H9 (cell line): ENCODE results near the gene CCL7. TPM values are rescaled to one million over a fixed set of nuclear protein-coding genes. Genes with fewer than 3 reads are reported as not detected.

Source experiments
- DNase-seq: peaks from one replicate; pipeline ENCODE4 v3.0.0-alpha.2; 2017
- H2AFZ ChIP-seq: one replicate; pipeline ENCODE4 v1.6.1; 2013; ENCODE audit warnings: mild to moderate bottlenecking, low read length, control low read depth, moderate library complexity
- H2AK5ac ChIP-seq: 2 replicates; pipeline ENCODE4 v1.6.1; 2013; ENCODE audit warnings: low read length, control low read depth, mixed read lengths; ENCODE audit not compliant: insufficient read length
- H2BK120ac ChIP-seq: one replicate; pipeline ENCODE4 v1.6.1; 2013; ENCODE audit warnings: low read depth, mild to moderate bottlenecking, low read length, control low read depth, inconsistent platforms; ENCODE audit not compliant: poor library complexity, severe bottlenecking
- H2BK12ac ChIP-seq: 2 replicates; pipeline ENCODE4 v1.6.1; 2013; ENCODE audit warnings: low read length, control low read depth, mixed read lengths, low read depth; ENCODE audit not compliant: insufficient read length
- H2BK15ac ChIP-seq: 2 replicates; pipeline ENCODE4 v1.6.1; 2013; ENCODE audit warnings: low read depth, low read length, control low read depth
- H2BK20ac ChIP-seq: one replicate; pipeline ENCODE4 v1.6.1; 2013; ENCODE audit warnings: low read depth, mild to moderate bottlenecking, low read length, control low read depth, inconsistent platforms; ENCODE audit not compliant: poor library complexity, severe bottlenecking
- H2BK5ac ChIP-seq: 2 replicates; pipeline ENCODE4 v1.6.1; 2013; ENCODE audit warnings: low read length, control low read depth, mixed read lengths; ENCODE audit not compliant: insufficient read length
- H3K14ac ChIP-seq: 2 replicates; pipeline ENCODE4 v1.6.1; 2013; ENCODE audit warnings: low read length, control low read depth; ENCODE audit not compliant: insufficient read depth
- H3K18ac ChIP-seq: 2 replicates; pipeline ENCODE4 v1.6.1; 2013; ENCODE audit warnings: low read depth, mild to moderate bottlenecking, mixed read lengths, low read length, control low read depth; ENCODE audit not compliant: insufficient read length
- H3K23ac ChIP-seq: 2 replicates; pipeline ENCODE4 v1.6.1; 2013; ENCODE audit warnings: low read length, control low read depth, mixed read lengths, low read depth; ENCODE audit not compliant: insufficient read length
- H3K23me2 ChIP-seq: 2 replicates; pipeline ENCODE4 v1.6.1; 2013; ENCODE audit warnings: low read depth, mild to moderate bottlenecking, mixed read lengths, low read length, control low read depth; ENCODE audit not compliant: insufficient read length, poor library complexity, severe bottlenecking
- H3K27ac ChIP-seq: 2 replicates; pipeline ENCODE4 v1.5.1; 2013; ENCODE audit warnings: low read length, control low read depth, mixed read lengths, low read depth; ENCODE audit not compliant: insufficient read length
- H3K27me3 ChIP-seq: 2 replicates; pipeline ENCODE4 v1.6.1; 2013; ENCODE audit warnings: low read length, control low read depth, inconsistent platforms; ENCODE audit not compliant: insufficient read depth
- H3K4ac ChIP-seq: 2 replicates; pipeline ENCODE4 v1.6.1; 2013; ENCODE audit warnings: low read depth, mild to moderate bottlenecking, control low read depth, inconsistent platforms, low read length, moderate library complexity
- H3K4me1 ChIP-seq: 2 replicates; pipeline ENCODE4 v1.6.1; 2013; ENCODE audit warnings: low read length, control low read depth, inconsistent platforms; ENCODE audit not compliant: insufficient read depth
- H3K4me2 ChIP-seq: 2 replicates; pipeline ENCODE4 v1.6.1; 2013; ENCODE audit warnings: low read length, control low read depth, mixed read lengths; ENCODE audit not compliant: insufficient read length, insufficient read depth
- H3K56ac ChIP-seq: 2 replicates; pipeline ENCODE4 v1.6.1; 2013; ENCODE audit warnings: low read depth, mild to moderate bottlenecking, mixed read lengths, low read length, control low read depth; ENCODE audit not compliant: insufficient read length
- H3K79me1 ChIP-seq: 2 replicates; pipeline ENCODE4 v1.6.1; 2013; ENCODE audit warnings: low read depth, mild to moderate bottlenecking, moderate library complexity, low read length, control low read depth, inconsistent platforms; ENCODE audit not compliant: insufficient read depth, poor library complexity, severe bottlenecking
- H3K79me2 ChIP-seq: 2 replicates; pipeline ENCODE4 v1.6.1; 2013; ENCODE audit warnings: low read length, control low read depth, inconsistent platforms; ENCODE audit not compliant: insufficient read depth
- H3K9ac ChIP-seq: 2 replicates; pipeline ENCODE4 v1.6.1; 2013; ENCODE audit warnings: low read length, control low read depth, mixed read lengths; ENCODE audit not compliant: insufficient read length; ENCODE audit errors: extremely low read depth
- H3K9me3 ChIP-seq: one replicate; pipeline ENCODE4 v1.6.1; 2013; ENCODE audit warnings: low read depth, low read length, inconsistent platforms; ENCODE audit not compliant: control insufficient read depth
- H3T11ph ChIP-seq: one replicate; pipeline ENCODE4 v1.6.1; 2013; ENCODE audit warnings: mild to moderate bottlenecking, low read length, control low read depth, inconsistent platforms
- H4K20me1 ChIP-seq: one replicate; pipeline ENCODE4 v1.6.1; 2013; ENCODE audit not compliant: control insufficient read depth, insufficient read length, insufficient read depth
- H4K5ac ChIP-seq: 2 replicates; pipeline ENCODE4 v1.6.1; 2013; ENCODE audit warnings: low read depth, mild to moderate bottlenecking, mixed read lengths, low read length, control low read depth; ENCODE audit not compliant: insufficient read length
- H4K8ac ChIP-seq: replicated peaks from 2 replicates; pipeline ENCODE4 v1.6.1; 2013; ENCODE audit warnings: low read length, control low read depth, mixed read lengths, low read depth; ENCODE audit not compliant: insufficient read length
- H4K91ac ChIP-seq: 2 replicates; pipeline ENCODE4 v1.6.1; 2013; ENCODE audit warnings: low read depth, mild to moderate bottlenecking, moderate library complexity, mixed read lengths, low read length, control low read depth; ENCODE audit not compliant: insufficient read length
- H3K27ac Mint-ChIP-seq, 3 experiments: 2 replicates in 2 of 3; 3 replicates in 1 of 3; pipeline ENCODE4 v1.8.0; 2020 to 2021; ENCODE audit warnings: mixed read lengths in 3 of 3, mild to moderate bottlenecking in 1 of 3, moderate library complexity in 1 of 3
- H3K27me3 Mint-ChIP-seq: 2 replicates; pipeline ENCODE4 v1.8.0; 2021; ENCODE audit warnings: low read depth, mild to moderate bottlenecking, moderate library complexity, mixed read lengths
- H3K36me3 Mint-ChIP-seq, 3 experiments: 2 replicates in 2 of 3; 3 replicates in 1 of 3; pipeline ENCODE4 v1.8.0; 2020 to 2021; ENCODE audit warnings: low read depth in 3 of 3, mixed read lengths in 3 of 3; ENCODE audit not compliant: insufficient read depth in 1 of 3
- H3K4me1 Mint-ChIP-seq, 2 experiments: 2 replicates each; pipeline ENCODE4 v1.8.0; 2020; ENCODE audit warnings: mixed read lengths in 2 of 2
- H3K4me3 Mint-ChIP-seq, 2 experiments: 2 replicates in 1 of 2; 3 replicates in 1 of 2; pipeline ENCODE4 v1.8.0; 2020 to 2021; ENCODE audit warnings: mild to moderate bottlenecking in 2 of 2, mixed read lengths in 2 of 2, moderate library complexity in 1 of 2
- H3K9me3 Mint-ChIP-seq, 2 experiments: 2 replicates in 1 of 2; 3 replicates in 1 of 2; pipeline ENCODE4 v1.8.0; 2020; ENCODE audit warnings: mild to moderate bottlenecking in 2 of 2, mixed read lengths in 2 of 2, moderate library complexity in 1 of 2
- CTCF ChIP-seq: fragments of 200-600 bp; sonication (generic); conservative IDR thresholded peaks from 3 replicates; pipeline ENCODE4 v1.8.0; 2021; ENCODE audit warnings: antibody characterized with exemption, mild to moderate bottlenecking
- WGBS: extraction: QIAGEN DNeasy Blood & Tissue Kit; methylation state at CpG from one replicate; pipeline ENCODE4 v1.1.7; 2013; ENCODE audit warnings: missing lambda C conversion rate, low lambda C conversion rate, mixed read lengths; ENCODE audit not compliant: insufficient read length; ENCODE audit errors: extremely low coverage; 5-methylcytosine and 5-hydroxymethylcytosine counted together
- total RNA-seq: library from RNA; stranded (reverse); gene quantifications from 2 replicates; pipeline ENCODE4 v1.2.1, GENCODE V29; 2021

CCL7 gene
- total RNA-seq, 1 experiment from 2014 or later = not detected

- no peak overlapping the region for H3K4me2 ChIP-seq
- no peak overlapping the region for H3K27ac ChIP-seq
- H3K9me3 ChIP-seq = no peaks in the 10 kb centered on the region
- H3K18ac ChIP-seq = no peak overlapping the region
- H2BK5ac ChIP-seq = no peak overlapping the region
- H3K9ac ChIP-seq = no peak overlapping the region
- no peak overlapping the region for H3K23ac ChIP-seq
- H2AK5ac ChIP-seq = no peak overlapping the region
- no peak for TF ChIP-seq CTCF
- no peak overlapping the region for H3K14ac ChIP-seq
- H3K9me3 Mint-ChIP-seq = no peaks in the 10 kb centered on the region
- DNase-seq = no peak
- no peak overlapping the region for H2BK20ac ChIP-seq
- no peak overlapping the region for H3K4me3 Mint-ChIP-seq
- no peak overlapping the region for H2BK15ac ChIP-seq
- peaks cover 9% of the 10 kb centered on the region for H3K23me2 ChIP-seq
- no peak overlapping the region for H3K4ac ChIP-seq
- H3K79me2 ChIP-seq = no peaks in the 10 kb centered on the region
- no peak overlapping the region for H4K8ac ChIP-seq
- H3K4me1 Mint-ChIP-seq = peaks cover 49 to 53% of the 10 kb centered on the region in 2 experiments
- peaks cover 4% of the 10 kb centered on the region; the same call in 1 of the 2 replicates for H3K4me1 ChIP-seq
- H3K27me3 Mint-ChIP-seq = peaks cover 14% of the 10 kb centered on the region
- H2BK120ac ChIP-seq = no peak overlapping the region
- no peaks in the 10 kb centered on the region; the same call in 1 of the 2 replicates for H3K27me3 ChIP-seq
- no peaks in the 10 kb centered on the region for H4K20me1 ChIP-seq
- H2BK12ac ChIP-seq = no peak overlapping the region
- no peaks in the 10 kb centered on the region for H3K79me1 ChIP-seq
- WGBS = no CpG with 5 or more reads among the region's 5 CpGs
- H3K27ac Mint-ChIP-seq = no peak overlapping the region
- no peak overlapping the region for H4K91ac ChIP-seq
- H3T11ph ChIP-seq = no peak overlapping the region
- peaks cover 0 to 2% (median 2%) of the 10 kb centered on the region in 3 experiments; a peak in 2 of 7 replicates for H3K36me3 Mint-ChIP-seq
- no peak overlapping the region for H2AFZ ChIP-seq
- H3K56ac ChIP-seq = no peak overlapping the region
- no peak overlapping the region for H4K5ac ChIP-seq
Observed at GRCh38 chr17:34252095-34252443, 18.0 kb upstream of the CCL7 start.
